HEK293 (cell line): ENCODE results near the gene SLC1A3.

Experiments used
- BCL11A ChIP-seq: fragments of 450-650 bp; formaldehyde crosslinking; IDR thresholded peaks from 2 replicates; pipeline ENCODE4 v1.5.1; 2016; ENCODE audit warnings: low read depth, missing biosample characterization, missing genetic modification characterization
- GLIS1 ChIP-seq: fragments of 450-650 bp; formaldehyde crosslinking; IDR thresholded peaks from 2 replicates; pipeline ENCODE4 v1.5.1; 2016; ENCODE audit warnings: missing biosample characterization, missing genetic modification characterization
- HOXC10 ChIP-seq: sonication (generic); formaldehyde crosslinking; IDR thresholded peaks from 2 replicates; pipeline ENCODE4 v1.8.1; 2023; ENCODE audit warnings: mild to moderate bottlenecking, missing genetic modification reagents
- KLF10 ChIP-seq: fragments of 450-650 bp; IDR thresholded peaks from 2 replicates; pipeline ENCODE4 v1.5.1; 2018; ENCODE audit warnings: missing biosample characterization, mild to moderate bottlenecking, missing genetic modification characterization
- OSR2 ChIP-seq: fragments of 450-650 bp; formaldehyde crosslinking; IDR thresholded peaks from 2 replicates; pipeline ENCODE4 v1.5.1; 2016; ENCODE audit warnings: missing biosample characterization, missing genetic modification characterization
- PRDM1 ChIP-seq: fragments of 450-650 bp; formaldehyde crosslinking; IDR thresholded peaks from 2 replicates; pipeline ENCODE4; 2016; ENCODE audit warnings: missing biosample characterization, missing genetic modification characterization
- SP3 ChIP-seq: fragments of 450-650 bp; formaldehyde crosslinking; IDR thresholded peaks from 2 replicates; pipeline ENCODE4 v1.5.1; 2016; ENCODE audit warnings: missing biosample characterization, missing genetic modification characterization
- ZNF138 ChIP-seq: fragments of 450-650 bp; formaldehyde crosslinking; IDR thresholded peaks from 2 replicates; pipeline ENCODE4 v1.5.1; 2016; ENCODE audit warnings: missing biosample characterization, missing genetic modification characterization, borderline replicate concordance
- ZNF146 ChIP-seq: fragments of 450-650 bp; formaldehyde crosslinking; IDR thresholded peaks from 2 replicates; pipeline ENCODE4 v1.5.1; 2016; ENCODE audit warnings: missing biosample characterization, missing genetic modification characterization
- ZNF202 ChIP-seq: fragments of 450-650 bp; formaldehyde crosslinking; IDR thresholded peaks from 2 replicates; pipeline ENCODE4 v1.5.1; 2016; ENCODE audit warnings: missing biosample characterization, missing genetic modification characterization, borderline replicate concordance
- ZNF239 ChIP-seq: fragments of 450-650 bp; formaldehyde crosslinking; IDR thresholded peaks from 2 replicates; pipeline ENCODE4 v1.5.1; 2016; ENCODE audit warnings: missing biosample characterization, missing genetic modification characterization
- ZNF311 ChIP-seq: fragments of 450-650 bp; formaldehyde crosslinking; IDR thresholded peaks from 2 replicates; pipeline ENCODE4 v1.5.1; 2017; ENCODE audit warnings: missing biosample characterization, missing genetic modification characterization, borderline replicate concordance
- ZNF394 ChIP-seq: fragments of 450-650 bp; formaldehyde crosslinking; IDR thresholded peaks from 2 replicates; pipeline ENCODE4 v1.5.1; 2016; ENCODE audit warnings: missing biosample characterization, missing genetic modification characterization, mild to moderate bottlenecking, moderate library complexity, borderline replicate concordance
- ZNF529 ChIP-seq: fragments of 450-650 bp; formaldehyde crosslinking; IDR thresholded peaks from 2 replicates; pipeline ENCODE4 v1.5.1; 2017; ENCODE audit warnings: missing genetic modification characterization, missing biosample characterization; ENCODE audit not compliant: insufficient replicate concordance
- ZNF660 ChIP-seq: fragments of 450-650 bp; IDR thresholded peaks from 2 replicates; pipeline ENCODE4 v1.5.1; 2018; ENCODE audit warnings: missing biosample characterization, mild to moderate bottlenecking, missing genetic modification characterization
- ZNF701 ChIP-seq: fragments of 450-650 bp; formaldehyde crosslinking; IDR thresholded peaks from 2 replicates; pipeline ENCODE4 v1.5.1; 2016; ENCODE audit warnings: missing biosample characterization, missing genetic modification characterization
- ZNF791 ChIP-seq: fragments of 450-650 bp; formaldehyde crosslinking; IDR thresholded peaks from 2 replicates; pipeline ENCODE4 v1.5.1; 2016; ENCODE audit warnings: missing biosample characterization, missing genetic modification characterization
- ZSCAN30 ChIP-seq: fragments of 450-650 bp; IDR thresholded peaks from 2 replicates; pipeline ENCODE4 v1.5.1; 2018; ENCODE audit warnings: missing biosample characterization, mild to moderate bottlenecking, missing genetic modification characterization, moderate library complexity
- TF ChIP-seq, protein P1 (sequence below): fragments of 450-650 bp; formaldehyde crosslinking; IDR thresholded peaks from 2 replicates; pipeline ENCODE4 v1.5.1; 2017; ENCODE audit warnings: missing biosample characterization, missing genetic modification characterization
- TF ChIP-seq, protein P2 (sequence below): fragments of 450-650 bp; formaldehyde crosslinking; optimal IDR thresholded peaks from 2 replicates; pipeline ENCODE3; 2016; ENCODE audit warnings: missing biosample characterization, mild to moderate bottlenecking, missing genetic modification characterization
- TF ChIP-seq, protein P3 (sequence below): fragments of 450-650 bp; formaldehyde crosslinking; IDR thresholded peaks from 2 replicates; pipeline ENCODE4 v1.5.1; 2016; ENCODE audit warnings: missing biosample characterization, missing genetic modification characterization, low read depth
- TF ChIP-seq, protein P4 (sequence below): fragments of 450-650 bp; formaldehyde crosslinking; conservative IDR thresholded peaks from 2 replicates; pipeline ENCODE4 v1.5.1; 2016; ENCODE audit warnings: low read depth, missing biosample characterization, missing genetic modification characterization
- TF ChIP-seq, protein P5 (sequence below): fragments of 450-650 bp; formaldehyde crosslinking; IDR thresholded peaks from 2 replicates; pipeline ENCODE4 v1.5.1; 2016; ENCODE audit warnings: missing biosample characterization, missing genetic modification characterization

SLC1A3 gene

DNA sequence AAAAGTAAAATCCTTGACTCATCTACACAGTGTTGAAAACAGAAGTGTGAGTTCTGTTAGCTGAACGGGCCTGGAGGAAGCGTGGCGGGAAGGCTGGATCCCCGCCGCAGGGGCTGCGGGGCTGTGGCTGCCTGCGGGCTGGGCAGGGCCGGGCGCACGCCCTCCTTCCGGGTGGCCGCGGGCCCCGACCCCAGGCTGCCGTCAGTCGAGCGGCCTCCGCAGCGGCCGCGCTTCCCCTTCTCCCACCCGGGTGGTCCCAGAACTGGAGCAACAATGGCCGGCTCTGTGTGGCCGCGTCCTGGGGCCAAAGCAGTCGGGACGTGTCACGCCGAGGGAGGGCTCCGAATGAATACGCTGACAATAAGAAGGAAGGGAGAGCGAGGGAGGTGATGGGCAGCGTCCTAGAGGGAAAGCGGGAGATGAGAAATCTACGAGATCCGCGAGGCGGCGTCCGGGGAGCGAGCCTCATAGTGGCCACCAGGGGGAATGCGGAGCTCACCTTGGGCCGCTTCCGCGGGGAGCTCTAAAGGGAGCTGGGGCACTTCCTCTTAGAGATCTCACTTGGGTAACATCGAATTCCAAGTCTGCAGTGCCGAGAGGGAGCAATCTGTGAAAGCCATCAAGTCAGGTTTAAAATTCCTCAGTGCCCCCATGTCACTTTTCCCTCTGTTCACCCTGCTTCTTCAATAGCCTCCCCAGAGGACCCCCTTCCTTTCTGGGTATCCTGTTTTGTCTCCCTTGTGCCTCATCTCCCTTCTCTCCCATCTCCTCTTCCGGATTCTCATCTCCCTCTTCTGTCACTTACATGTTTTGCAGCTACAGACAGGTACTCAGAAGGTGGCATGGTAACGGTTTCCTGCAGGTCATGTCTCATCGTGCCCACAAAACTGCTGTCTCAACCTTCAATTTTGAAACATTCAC, 83.9 kb downstream of the SLC1A3 start (continued):
- TF ChIP-seq, protein P1, sequence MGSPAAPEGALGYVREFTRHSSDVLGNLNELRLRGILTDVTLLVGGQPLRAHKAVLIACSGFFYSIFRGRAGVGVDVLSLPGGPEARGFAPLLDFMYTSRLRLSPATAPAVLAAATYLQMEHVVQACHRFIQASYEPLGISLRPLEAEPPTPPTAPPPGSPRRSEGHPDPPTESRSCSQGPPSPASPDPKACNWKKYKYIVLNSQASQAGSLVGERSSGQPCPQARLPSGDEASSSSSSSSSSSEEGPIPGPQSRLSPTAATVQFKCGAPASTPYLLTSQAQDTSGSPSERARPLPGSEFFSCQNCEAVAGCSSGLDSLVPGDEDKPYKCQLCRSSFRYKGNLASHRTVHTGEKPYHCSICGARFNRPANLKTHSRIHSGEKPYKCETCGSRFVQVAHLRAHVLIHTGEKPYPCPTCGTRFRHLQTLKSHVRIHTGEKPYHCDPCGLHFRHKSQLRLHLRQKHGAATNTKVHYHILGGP (tag by site-specific recombination) = no peak
- peak; percentile 80 for TF ChIP-seq GLIS1 (tag by site-specific recombination)
- TF ChIP-seq, protein P2, sequence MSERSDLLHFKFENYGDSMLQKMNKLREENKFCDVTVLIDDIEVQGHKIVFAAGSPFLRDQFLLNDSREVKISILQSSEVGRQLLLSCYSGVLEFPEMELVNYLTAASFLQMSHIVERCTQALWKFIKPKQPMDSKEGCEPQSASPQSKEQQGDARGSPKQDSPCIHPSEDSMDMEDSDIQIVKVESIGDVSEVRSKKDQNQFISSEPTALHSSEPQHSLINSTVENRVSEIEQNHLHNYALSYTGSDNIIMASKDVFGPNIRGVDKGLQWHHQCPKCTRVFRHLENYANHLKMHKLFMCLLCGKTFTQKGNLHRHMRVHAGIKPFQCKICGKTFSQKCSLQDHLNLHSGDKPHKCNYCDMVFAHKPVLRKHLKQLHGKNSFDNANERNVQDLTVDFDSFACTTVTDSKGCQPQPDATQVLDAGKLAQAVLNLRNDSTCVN (tag by site-specific recombination) = peak; percentile 81
- no peak for TF ChIP-seq ZNF529 (tag by site-specific recombination)
- no peak for TF ChIP-seq ZNF146 (tag by site-specific recombination)
- TF ChIP-seq ZNF239 (tag by site-specific recombination) = no peak
- 0 out of 2 replicates have a peak, but pooled peaks have one; percentile 22 for TF ChIP-seq SP3
- TF ChIP-seq ZNF701 (tag by site-specific recombination) = no peak
- no peak for TF ChIP-seq ZNF791 (tag by site-specific recombination)
- peak; percentile 66; the same call in 1 of the 2 replicates for TF ChIP-seq ZNF394 (tag by site-specific recombination)
- TF ChIP-seq ZNF138 (tag by site-specific recombination) = no peak
- no peak for TF ChIP-seq HOXC10 (CRISPR knock-in tag)
- TF ChIP-seq, protein P3, sequence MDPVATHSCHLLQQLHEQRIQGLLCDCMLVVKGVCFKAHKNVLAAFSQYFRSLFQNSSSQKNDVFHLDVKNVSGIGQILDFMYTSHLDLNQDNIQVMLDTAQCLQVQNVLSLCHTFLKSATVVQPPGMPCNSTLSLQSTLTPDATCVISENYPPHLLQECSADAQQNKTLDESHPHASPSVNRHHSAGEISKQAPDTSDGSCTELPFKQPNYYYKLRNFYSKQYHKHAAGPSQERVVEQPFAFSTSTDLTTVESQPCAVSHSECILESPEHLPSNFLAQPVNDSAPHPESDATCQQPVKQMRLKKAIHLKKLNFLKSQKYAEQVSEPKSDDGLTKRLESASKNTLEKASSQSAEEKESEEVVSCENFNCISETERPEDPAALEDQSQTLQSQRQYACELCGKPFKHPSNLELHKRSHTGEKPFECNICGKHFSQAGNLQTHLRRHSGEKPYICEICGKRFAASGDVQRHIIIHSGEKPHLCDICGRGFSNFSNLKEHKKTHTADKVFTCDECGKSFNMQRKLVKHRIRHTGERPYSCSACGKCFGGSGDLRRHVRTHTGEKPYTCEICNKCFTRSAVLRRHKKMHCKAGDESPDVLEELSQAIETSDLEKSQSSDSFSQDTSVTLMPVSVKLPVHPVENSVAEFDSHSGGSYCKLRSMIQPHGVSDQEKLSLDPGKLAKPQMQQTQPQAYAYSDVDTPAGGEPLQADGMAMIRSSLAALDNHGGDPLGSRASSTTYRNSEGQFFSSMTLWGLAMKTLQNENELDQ = no peak
- no peak for TF ChIP-seq ZNF202
- TF ChIP-seq, protein P4, sequence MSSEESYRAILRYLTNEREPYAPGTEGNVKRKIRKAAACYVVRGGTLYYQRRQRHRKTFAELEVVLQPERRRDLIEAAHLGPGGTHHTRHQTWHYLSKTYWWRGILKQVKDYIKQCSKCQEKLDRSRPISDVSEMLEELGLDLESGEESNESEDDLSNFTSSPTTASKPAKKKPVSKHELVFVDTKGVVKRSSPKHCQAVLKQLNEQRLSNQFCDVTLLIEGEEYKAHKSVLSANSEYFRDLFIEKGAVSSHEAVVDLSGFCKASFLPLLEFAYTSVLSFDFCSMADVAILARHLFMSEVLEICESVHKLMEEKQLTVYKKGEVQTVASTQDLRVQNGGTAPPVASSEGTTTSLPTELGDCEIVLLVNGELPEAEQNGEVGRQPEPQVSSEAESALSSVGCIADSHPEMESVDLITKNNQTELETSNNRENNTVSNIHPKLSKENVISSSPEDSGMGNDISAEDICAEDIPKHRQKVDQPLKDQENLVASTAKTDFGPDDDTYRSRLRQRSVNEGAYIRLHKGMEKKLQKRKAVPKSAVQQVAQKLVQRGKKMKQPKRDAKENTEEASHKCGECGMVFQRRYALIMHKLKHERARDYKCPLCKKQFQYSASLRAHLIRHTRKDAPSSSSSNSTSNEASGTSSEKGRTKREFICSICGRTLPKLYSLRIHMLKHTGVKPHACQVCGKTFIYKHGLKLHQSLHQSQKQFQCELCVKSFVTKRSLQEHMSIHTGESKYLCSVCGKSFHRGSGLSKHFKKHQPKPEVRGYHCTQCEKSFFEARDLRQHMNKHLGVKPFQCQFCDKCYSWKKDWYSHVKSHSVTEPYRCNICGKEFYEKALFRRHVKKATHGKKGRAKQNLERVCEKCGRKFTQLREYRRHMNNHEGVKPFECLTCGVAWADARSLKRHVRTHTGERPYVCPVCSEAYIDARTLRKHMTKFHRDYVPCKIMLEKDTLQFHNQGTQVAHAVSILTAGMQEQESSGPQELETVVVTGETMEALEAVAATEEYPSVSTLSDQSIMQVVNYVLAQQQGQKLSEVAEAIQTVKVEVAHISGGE (tag by site-specific recombination) = peak; percentile 95
- 0 out of 2 replicates have a peak, but pooled peaks have one; percentile 18 for TF ChIP-seq KLF10
- peak; percentile 87 for TF ChIP-seq PRDM1 (tag by site-specific recombination)
- TF ChIP-seq ZSCAN30 = peak; percentile 100
- TF ChIP-seq BCL11A (tag by site-specific recombination) = peak; percentile 49; the same call in 1 of the 2 replicates
- TF ChIP-seq, protein P5, sequence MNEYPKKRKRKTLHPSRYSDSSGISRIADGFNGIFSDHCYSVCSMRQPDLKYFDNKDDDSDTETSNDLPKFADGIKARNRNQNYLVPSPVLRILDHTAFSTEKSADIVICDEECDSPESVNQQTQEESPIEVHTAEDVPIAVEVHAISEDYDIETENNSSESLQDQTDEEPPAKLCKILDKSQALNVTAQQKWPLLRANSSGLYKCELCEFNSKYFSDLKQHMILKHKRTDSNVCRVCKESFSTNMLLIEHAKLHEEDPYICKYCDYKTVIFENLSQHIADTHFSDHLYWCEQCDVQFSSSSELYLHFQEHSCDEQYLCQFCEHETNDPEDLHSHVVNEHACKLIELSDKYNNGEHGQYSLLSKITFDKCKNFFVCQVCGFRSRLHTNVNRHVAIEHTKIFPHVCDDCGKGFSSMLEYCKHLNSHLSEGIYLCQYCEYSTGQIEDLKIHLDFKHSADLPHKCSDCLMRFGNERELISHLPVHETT (tag by site-specific recombination) = peak; percentile 71; the same call in 1 of the 2 replicates
- 0 out of 2 replicates have a peak, but pooled peaks have one; percentile 7 for TF ChIP-seq OSR2
- TF ChIP-seq ZNF660 = peak; percentile 92
- TF ChIP-seq ZNF311 (tag by site-specific recombination) = no peak
